ENCODE data around the gene ZFYVE28. TPM values are rescaled to one million over a fixed set of nuclear protein-coding genes. Genes with fewer than 3 reads are reported as not detected.

The ZFYVE28 gene
- total RNA-seq, 1 donor from 2014 or later: 11.3 TPM

GRCh38 chr4:2248821-2249261 lies 169.6 kb downstream of the ZFYVE28 start:
- Histone ChIP-seq H3K4me1 (peaks cover 27% of the 10 kb centered on the region), H3K27me3 (no peaks in the 10 kb centered on the region), H3K4me3 (no peak overlapping the region), H3K27ac (no peak overlapping the region), H3K36me3 (peaks cover 0 to 44% of the 10 kb centered on the region in 2 donors), H3K9me3 (no peaks in the 10 kb centered on the region)
- no peak for DNase-seq (ENCODE audit: extremely low spot score in 2 of 2)
- intact Hi-C loops (cut with DNase I): no loop called here
- no peak for TF ChIP-seq CTCF (IDR thresholded peaks at IDR 0.05)

- Histone ChIP-seq H3K4me3 (no peak overlapping the region), H3K27me3 (no peaks in the 10 kb centered on the region), H3K4me1 (peaks cover 21% of the 10 kb centered on the region), H3K27ac (no peak overlapping the region), H3K9me3 (no peaks in the 10 kb centered on the region), H3K36me3 (peaks cover 0 to 37% of the 10 kb centered on the region in 2 donors)
- intact Hi-C loops (cut with DNase I): no loop called here
- no peak for DNase-seq (ENCODE audit: extremely low spot score in 2 of 2)
- TF ChIP-seq POLR2A (IDR thresholded peaks at IDR 0.05) (no peak), CTCF (IDR thresholded peaks at IDR 0.05) (no peak), POLR2AphosphoS5 (IDR thresholded peaks at IDR 0.05; ENCODE audit: insufficient read depth in 1 of 2, low read depth in 1 of 2) (no peak)
Observed at GRCh38 chr4:2248044-2248780, 170.2 kb downstream of the ZFYVE28 start.

- no peaks in the 10 kb centered on the region for H3K27me3 ChIP-seq
- no peak overlapping the region for H3K4me3 ChIP-seq
- DNase-seq (ENCODE audit: extremely low spot score in 2 of 2): no peak
- peaks cover 20% of the 10 kb centered on the region for H3K4me1 ChIP-seq
- no peak overlapping the region for H3K27ac ChIP-seq
- H3K36me3 ChIP-seq: peaks cover 0 to 33% of the 10 kb centered on the region in 2 donors
- no peaks in the 10 kb centered on the region for H3K9me3 ChIP-seq
- TF ChIP-seq POLR2A (IDR thresholded peaks at IDR 0.05) (no peak), CTCF (IDR thresholded peaks at IDR 0.05) (no peak), POLR2AphosphoS5 (IDR thresholded peaks at IDR 0.05; ENCODE audit: insufficient read depth in 1 of 2, low read depth in 1 of 2) (no peak)
- intact Hi-C loops (cut with DNase I): no loop called here
Observed at GRCh38 chr4:2247128-2248043, 171.1 kb downstream of the ZFYVE28 start.

- no peak overlapping the region for H3K27ac ChIP-seq
- intact Hi-C loops (cut with DNase I): no loop called here
Observed at GRCh38 chr4:2246384-2247127, 171.9 kb downstream of the ZFYVE28 start.

More at GRCh38 chr4:2246384-2247127, 171.9 kb downstream of the ZFYVE28 start:
- DNase-seq (ENCODE audit: extremely low spot score in 2 of 2): peak in 1 of 2 donors; percentile 77
- Histone ChIP-seq H3K4me1 (peaks cover 22% of the 10 kb centered on the region), H3K27me3 (no peaks in the 10 kb centered on the region), H3K9me3 (no peaks in the 10 kb centered on the region), H3K36me3 (peaks cover 0 to 32% of the 10 kb centered on the region in 2 donors), H3K4me3 (no peak overlapping the region)
- TF ChIP-seq POLR2AphosphoS5 (IDR thresholded peaks at IDR 0.05; ENCODE audit: insufficient read depth in 1 of 2, low read depth in 1 of 2) (no peak), CTCF (IDR thresholded peaks at IDR 0.05) (no peak), POLR2A (IDR thresholded peaks at IDR 0.05) (no peak)

Data from vagina (tissue), 2 donors.